Pancreas (tissue), 10 donors: ENCODE data around the gene WDR72. TPM values are rescaled to one million over a fixed set of nuclear protein-coding genes. Genes with fewer than 3 reads are reported as not detected.
"Not testable (repeated sequence)": the region's sequence is repeated elsewhere in the genome, so short reads cannot be mapped to it uniquely, and the experiment has no call there.

Source experiments
- ATAC-seq, 4 donors: fragments of 200-7000 bp; cut with Tn5 transposase; one replicate each; pipeline versions ENCODE4 v1.8.0 to v1.9.1; 2020; ENCODE audit warnings: mild to moderate bottlenecking in 4 of 4, moderate library complexity in 4 of 4
- DNase-seq, 6 donors: peaks; one replicate each; pipeline ENCODE4 v3.0.0-alpha.2; 2020
- FAIRE-seq: peaks from 2 replicates; lab custom pipeline; 2012; peaks lifted over from hg19 to GRCh38; lab: Jason Lieb, UNC
- H3K27ac ChIP-seq, 4 donors: fragments of 200-600 bp; sonication (generic); 1 replicate in 3 of 4; 2 replicates in 1 of 4; pipeline versions ENCODE4 v1.5.0 to v1.8.0; 2020
- H3K27me3 ChIP-seq, 4 donors: fragments of 200-600 bp; one replicate each; pipeline ENCODE4 v1.8.0; 2021
- H3K36me3 ChIP-seq, 3 donors: fragments of 200-600 bp; sonication (generic) in 1 of 3; one replicate each; pipeline versions ENCODE4 v1.5.0 to v1.8.0; 2020 to 2021
- H3K4me1 ChIP-seq, 3 donors: fragments of 200-600 bp; one replicate each; pipeline ENCODE4 v1.8.0; 2021
- H3K4me3 ChIP-seq, 4 donors: fragments of 200-600 bp; sonication (generic) in 2 of 4; one replicate each; pipeline versions ENCODE4 v1.5.0 to v1.8.0; 2020 to 2021
- H3K9me3 ChIP-seq, 4 donors: fragments of 200-600 bp; one replicate each; pipeline ENCODE4 v1.8.0; 2021
- WGBS, 2 donors: extraction: QIAGEN DNeasy Blood & Tissue Kit; methylation state at CpG; one replicate each; pipeline ENCODE4 v1.1.7; 2013; 5-methylcytosine and 5-hydroxymethylcytosine counted together
- intact Hi-C, 3 donors: fragments of 100-400 bp; cut with DNase I; formaldehyde crosslinking; loops; one replicate each; pipeline versions ENCODE4 v1.11.1 to v1.14.2; 2022
- polyA plus RNA-seq, 2 donors: library from polyadenylated mRNA; stranded (reverse); fragments of 200-250 nt; gene quantifications; one replicate each; pipeline ENCODE4 v1.2.3, GENCODE V29; 2013
- total RNA-seq, 6 donors: library from RNA; stranded (reverse); fragmentation: NEBNext Ultra II Directional in 4 of 6; extraction: Animal tissue kit (Norgen Biotek cat#: 25700) in 4 of 6; gene quantifications; one replicate each; pipeline versions ENCODE4 v1.2.1 to v1.2.4, GENCODE V29; 2021 to 2023
- TF ChIP-seq, protein P1 (sequence below), 4 donors: fragments of 200-600 bp; sonication (generic) in 3 of 4; IDR thresholded peaks; one replicate each; pipeline versions ENCODE4 v1.5.0 to v1.8.0; 2021; ENCODE audit warnings: antibody characterized with exemption in 4 of 4
- donor health status: healthy with polysubstance abuse.
- donor health status: DM: no; HTN: no; CAD: no; lungs with moderate emphysema.
- donor health status: DM: no; HTN: no; CAD: no.
- donor health status: control.
- donor health status: control.
- donor health status: Bipolar disorder and iron deficiency.
- donor health status: DM: yes; HTN: yes; CAD: no.
- donor health status: DM: no; HTN: no; CAD: no.
- donor health status: DM: no; HTN: no; CAD: no.
- donor health status: DM: yes; HTN: yes; CAD: no.

The WDR72 gene
- total and polyA plus RNA-seq, 8 donors: 1.0 to 5.3 (median 3.7) TPM

DNA sequence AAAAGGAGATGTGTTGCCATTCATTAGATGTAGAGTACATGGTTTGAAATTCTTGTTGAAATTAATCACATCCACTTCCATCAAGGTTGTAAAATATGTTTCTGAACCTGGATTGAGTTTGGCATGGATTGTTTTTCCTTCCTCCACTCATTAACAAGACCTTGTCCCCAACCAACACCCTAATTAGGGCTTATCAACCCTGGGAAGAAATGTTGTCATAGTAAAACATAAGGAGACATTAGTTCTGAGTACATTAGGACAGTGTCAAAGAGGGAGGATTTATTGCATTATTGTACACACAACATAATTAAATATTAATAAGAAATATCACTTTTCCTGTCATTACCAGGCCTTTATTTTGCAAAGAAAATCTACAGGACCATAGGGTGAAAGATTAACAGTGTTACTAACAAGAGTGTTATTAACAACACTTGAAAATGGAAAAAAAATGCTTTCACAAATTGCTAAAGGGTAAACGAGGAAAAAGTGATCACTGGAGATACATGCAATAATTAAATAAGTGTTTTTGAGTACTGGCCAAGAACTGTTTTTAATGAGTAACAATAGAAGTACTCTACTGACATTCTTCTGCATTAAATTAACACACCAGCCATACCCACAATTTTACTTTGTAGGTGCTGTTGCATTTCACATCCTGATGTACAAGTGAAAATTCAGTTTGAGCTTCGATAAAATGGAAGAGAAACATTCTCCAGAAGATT, 30.4 kb upstream of the WDR72 start:
- DNase-seq (no peak), ATAC-seq (peak in 3 of 4 donors; percentile 43 to 62 (median 55)), FAIRE-seq (no peak)
- Histone ChIP-seq H3K4me3 (no peak overlapping the region), H3K27me3 (no peaks in the 10 kb centered on the region), H3K36me3 (no peaks in the 10 kb centered on the region), H3K9me3 (no peaks in the 10 kb centered on the region), H3K4me1 (peaks cover 0 to 3% (median 0%) of the 10 kb centered on the region in 3 donors), H3K27ac (no peak overlapping the region)
- intact Hi-C loops: no loop called here
- WGBS, 2 donors: 16 to 31% methylated on average over 2 of the region's 2 CpGs
- TF ChIP-seq, protein P1, sequence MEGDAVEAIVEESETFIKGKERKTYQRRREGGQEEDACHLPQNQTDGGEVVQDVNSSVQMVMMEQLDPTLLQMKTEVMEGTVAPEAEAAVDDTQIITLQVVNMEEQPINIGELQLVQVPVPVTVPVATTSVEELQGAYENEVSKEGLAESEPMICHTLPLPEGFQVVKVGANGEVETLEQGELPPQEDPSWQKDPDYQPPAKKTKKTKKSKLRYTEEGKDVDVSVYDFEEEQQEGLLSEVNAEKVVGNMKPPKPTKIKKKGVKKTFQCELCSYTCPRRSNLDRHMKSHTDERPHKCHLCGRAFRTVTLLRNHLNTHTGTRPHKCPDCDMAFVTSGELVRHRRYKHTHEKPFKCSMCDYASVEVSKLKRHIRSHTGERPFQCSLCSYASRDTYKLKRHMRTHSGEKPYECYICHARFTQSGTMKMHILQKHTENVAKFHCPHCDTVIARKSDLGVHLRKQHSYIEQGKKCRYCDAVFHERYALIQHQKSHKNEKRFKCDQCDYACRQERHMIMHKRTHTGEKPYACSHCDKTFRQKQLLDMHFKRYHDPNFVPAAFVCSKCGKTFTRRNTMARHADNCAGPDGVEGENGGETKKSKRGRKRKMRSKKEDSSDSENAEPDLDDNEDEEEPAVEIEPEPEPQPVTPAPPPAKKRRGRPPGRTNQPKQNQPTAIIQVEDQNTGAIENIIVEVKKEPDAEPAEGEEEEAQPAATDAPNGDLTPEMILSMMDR (IDR thresholded peaks at IDR 0.05): no peak

DNA sequence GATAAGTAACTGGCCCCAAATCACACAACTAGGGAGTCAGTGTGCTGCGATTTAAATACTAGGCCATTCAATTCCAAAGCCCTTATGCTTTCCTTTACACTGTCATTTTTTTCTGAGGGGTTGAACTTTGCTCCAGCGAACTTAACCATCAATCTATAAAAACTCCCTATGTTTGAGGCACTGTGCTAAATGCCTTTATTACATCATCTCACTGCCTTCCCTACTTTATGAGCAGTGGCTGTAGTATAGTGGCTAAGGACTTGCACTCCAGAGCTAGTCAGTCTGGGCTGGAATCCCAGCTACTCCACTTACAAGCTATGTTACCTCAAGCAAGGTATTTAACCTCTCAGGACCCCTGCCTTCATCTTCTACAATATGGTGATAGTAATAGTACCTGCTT, 26.9 kb upstream of the WDR72 start:
- FAIRE-seq: no peak
- Histone ChIP-seq H3K36me3 (no peaks in the 10 kb centered on the region), H3K27ac (no peak overlapping the region), H3K27me3 (no peaks in the 10 kb centered on the region), H3K9me3 (no peaks in the 10 kb centered on the region), H3K4me3 (no peak overlapping the region), H3K4me1 (peaks cover 0 to 3% (median 0%) of the 10 kb centered on the region in 3 donors)
- TF ChIP-seq, protein P1 (IDR thresholded peaks at IDR 0.05): no peak
- no peak for DNase-seq
- intact Hi-C loops: no loop called here
- WGBS, 2 donors: 68 to 81% methylated on average over 2 of the region's 2 CpGs
- ATAC-seq: no peak

DNA sequence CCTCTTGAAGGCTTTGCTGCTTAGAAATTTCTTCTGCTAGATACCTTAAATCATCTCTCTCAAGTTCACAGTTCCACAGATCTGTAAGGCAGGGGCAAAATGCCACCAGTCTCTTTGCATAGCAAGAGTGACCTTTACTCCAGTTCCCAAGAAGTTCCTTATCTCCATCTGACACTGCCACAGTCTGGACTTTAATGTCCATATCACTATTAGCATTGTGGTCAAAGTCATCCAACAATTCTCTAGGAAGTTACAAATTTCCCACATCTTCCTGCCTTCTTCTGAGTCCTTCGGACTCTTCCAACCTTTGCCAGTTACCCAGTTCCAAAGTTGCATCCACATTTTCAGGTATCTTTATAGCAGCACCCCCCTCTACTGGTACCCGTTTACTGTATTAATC, 25.8 kb upstream of the WDR72 start:
- FAIRE-seq, H3K27ac ChIP-seq, H3K27me3 ChIP-seq, H3K4me3 ChIP-seq, intact Hi-C loops, H3K4me1 ChIP-seq, H3K9me3 ChIP-seq, DNase-seq, H3K36me3 ChIP-seq, ATAC-seq: not testable (repeated sequence)
- 79 to 92% methylated on average over 2 of the region's 2 CpGs for WGBS, 2 donors

DNA sequence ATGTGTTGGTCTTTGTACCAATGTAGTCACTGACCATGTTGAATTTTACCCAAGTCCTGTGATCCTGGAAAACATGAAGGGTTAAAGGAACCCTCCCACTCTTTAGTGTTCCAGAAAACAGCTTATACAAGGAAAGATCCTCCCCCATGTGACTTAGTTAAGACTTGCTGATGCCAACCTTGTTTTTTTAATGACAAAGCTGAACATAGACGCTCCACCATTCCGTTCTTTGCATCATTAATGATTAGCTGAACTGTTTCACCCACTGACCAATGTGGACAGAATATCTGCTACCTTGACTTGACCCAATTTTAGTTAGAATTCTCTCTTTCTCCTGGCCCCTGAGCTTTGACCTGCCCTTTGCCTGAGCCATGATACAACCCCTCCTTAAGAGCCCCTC, 3.5 kb upstream of the WDR72 start:
- TF ChIP-seq, protein P1 (IDR thresholded peaks at IDR 0.05): no peak
- Histone ChIP-seq H3K36me3 (no peaks in the 10 kb centered on the region), H3K9me3 (no peaks in the 10 kb centered on the region), H3K4me3 (no peak overlapping the region), H3K27ac (no peak overlapping the region), H3K4me1 (no peaks in the 10 kb centered on the region), H3K27me3 (peaks cover 0 to 4% (median 0%) of the 10 kb centered on the region in 4 donors)
- no peak for ATAC-seq
- no peak for FAIRE-seq
- DNase-seq: no peak
- intact Hi-C loops: no loop called here
- WGBS, 2 donors: 47 to 55% methylated on average over 2 of the region's 2 CpGs

DNA sequence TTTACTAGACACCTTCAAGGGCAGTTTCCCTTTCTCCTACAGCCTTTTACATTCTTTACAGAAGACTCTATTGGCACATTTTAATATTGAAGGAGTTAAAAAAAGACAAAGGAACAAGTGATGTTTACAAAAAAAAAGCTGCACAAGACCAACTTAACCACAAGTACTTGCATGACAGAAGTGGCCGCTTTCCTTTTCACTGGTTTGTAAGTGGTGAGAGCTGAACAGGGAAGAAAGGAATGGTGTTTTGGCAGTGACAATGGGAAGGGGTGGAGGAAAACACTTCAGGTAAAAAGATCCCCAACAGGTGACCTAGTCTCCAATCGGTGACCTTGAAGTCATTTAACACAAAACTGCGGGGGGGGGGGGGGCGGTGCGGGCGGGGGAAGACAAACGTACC, 1.1 kb downstream of the WDR72 start:
- Histone ChIP-seq H3K4me3 (no peak overlapping the region), H3K36me3 (no peaks in the 10 kb centered on the region), H3K9me3 (no peaks in the 10 kb centered on the region), H3K4me1 (no peaks in the 10 kb centered on the region), H3K27me3 (no peaks in the 10 kb centered on the region), H3K27ac (no peak overlapping the region)
- intact Hi-C loops: no loop called here
- ATAC-seq (peak in 1 of 4 donors; percentile 25), FAIRE-seq (no peak), DNase-seq (no peak)
- TF ChIP-seq, protein P1 (IDR thresholded peaks at IDR 0.05): no peak
- 29 to 33% methylated on average over 7 of the region's 7 CpGs for WGBS, 2 donors
